SU-DHL-6 (cell line): ENCODE measurements around the gene KSR1.

ENCODE experiments used
- H2AFZ ChIP-seq: fragments of 200-600 bp; sonication (generic); 2 replicates; pipeline ENCODE4 v1.6.1; 2014; ENCODE audit warnings: low read depth, mild to moderate bottlenecking, moderate library complexity, mixed read lengths, antibody characterized with exemption, low read length; ENCODE audit not compliant: severe bottlenecking
- H3F3A ChIP-seq: fragments of 200-600 bp; shearing (Covaris generic); 2 replicates; pipeline ENCODE4 v1.6.0; 2016; ENCODE audit warnings: antibody characterized with exemption, mild to moderate bottlenecking; ENCODE audit not compliant: insufficient read depth
- H3K27ac ChIP-seq: fragments of 200-600 bp; sonication (generic); 2 replicates; pipeline ENCODE4 v1.5.1; 2016; ENCODE audit warnings: low read depth, mild to moderate bottlenecking, low read length, moderate library complexity, mixed read lengths
- H3K27me3 ChIP-seq: fragments of 200-600 bp; sonication (generic), shearing (Covaris generic); 2 replicates; pipeline ENCODE4 v1.6.0; 2014; ENCODE audit warnings: mild to moderate bottlenecking, low read length
- H3K36me3 ChIP-seq: fragments of 200-600 bp; sonication (generic); 2 replicates; pipeline ENCODE4 v1.6.1; 2014; ENCODE audit warnings: mild to moderate bottlenecking, low read length, mixed read lengths
- H3K4me2 ChIP-seq: fragments of 300-600, 200-600 bp; shearing (Covaris generic), sonication (generic); 2 replicates; pipeline ENCODE4 v1.6.0; 2014; ENCODE audit warnings: low read length, low read depth, mild to moderate bottlenecking; ENCODE audit not compliant: poor library complexity, severe bottlenecking
- H3K4me3 ChIP-seq: fragments of 200-600 bp; sonication (generic); 2 replicates; pipeline ENCODE4 v1.5.1; 2014; ENCODE audit warnings: antibody characterized with exemption, low read length, mild to moderate bottlenecking, mixed read lengths; ENCODE audit not compliant: insufficient read depth, poor library complexity, severe bottlenecking
- H3K79me2 ChIP-seq: fragments of 200-600 bp; sonication (generic); 2 replicates; pipeline ENCODE4 v1.6.1; 2014; ENCODE audit warnings: mild to moderate bottlenecking, low read length, moderate library complexity; ENCODE audit not compliant: insufficient read depth
- H3K9ac ChIP-seq: fragments of 200-600 bp; sonication (generic); 2 replicates; pipeline ENCODE4 v1.7.0; 2014; ENCODE audit warnings: mild to moderate bottlenecking, low read length
- H3K9me2 ChIP-seq: fragments of 200-600 bp; sonication (generic); replicated peaks from 2 replicates; pipeline ENCODE4 v1.6.1; 2014; ENCODE audit warnings: low read length; ENCODE audit not compliant: insufficient read depth
- H3K9me3 ChIP-seq: fragments of 200-600 bp; sonication (generic); 2 replicates; pipeline ENCODE4 v1.6.1; 2014; ENCODE audit warnings: low read length, mixed read lengths; ENCODE audit not compliant: insufficient read depth
- H4K20me1 ChIP-seq: fragments of 200-600 bp; sonication (generic); 2 replicates; pipeline ENCODE4 v1.6.1; 2014; ENCODE audit warnings: low read depth, mild to moderate bottlenecking, antibody characterized with exemption, low read length, moderate library complexity, mixed read lengths
- EZH2phosphoT487 ChIP-seq: fragments of 200-600 bp; sonication (generic), shearing (Covaris generic); conservative IDR thresholded peaks from 2 replicates; pipeline ENCODE4 v1.6.1; 2018; ENCODE audit warnings: mild to moderate bottlenecking, antibody characterized with exemption, low read length, moderate library complexity, mixed read lengths
- TF ChIP-seq, protein P1 (sequence below): fragments of 200-600 bp; sonication (generic); IDR thresholded peaks from one replicate; pipeline ENCODE4 v1.5.1; 2017; ENCODE audit warnings: antibody characterized with exemption, mild to moderate bottlenecking, low read length, moderate library complexity; ENCODE audit not compliant: insufficient read depth, poor library complexity, severe bottlenecking

KSR1 gene

DNA sequence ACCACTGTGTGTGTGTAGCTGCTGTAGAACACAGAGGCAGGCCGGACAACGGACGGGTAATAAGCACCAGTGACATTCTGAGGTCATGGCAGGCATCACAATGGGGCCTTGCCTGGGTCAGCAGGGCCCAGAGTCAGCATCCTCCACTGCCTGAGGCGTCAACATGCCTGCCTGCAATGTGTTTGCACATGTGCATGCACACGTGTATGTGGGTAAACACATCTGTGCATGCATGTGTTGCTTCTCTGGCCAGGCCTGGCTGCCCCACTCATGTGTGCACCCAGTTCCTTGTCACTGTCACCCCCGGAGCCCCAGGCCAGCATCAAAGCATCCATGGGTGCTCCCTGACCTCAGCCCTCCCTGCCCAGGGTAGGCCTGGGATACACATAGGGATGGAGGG lies 218.1 kb downstream of the KSR1 start:
- Histone ChIP-seq H3K27me3 (no peaks in the 10 kb centered on the region), H2AFZ (no peak overlapping the region)
- TF ChIP-seq, protein P1, sequence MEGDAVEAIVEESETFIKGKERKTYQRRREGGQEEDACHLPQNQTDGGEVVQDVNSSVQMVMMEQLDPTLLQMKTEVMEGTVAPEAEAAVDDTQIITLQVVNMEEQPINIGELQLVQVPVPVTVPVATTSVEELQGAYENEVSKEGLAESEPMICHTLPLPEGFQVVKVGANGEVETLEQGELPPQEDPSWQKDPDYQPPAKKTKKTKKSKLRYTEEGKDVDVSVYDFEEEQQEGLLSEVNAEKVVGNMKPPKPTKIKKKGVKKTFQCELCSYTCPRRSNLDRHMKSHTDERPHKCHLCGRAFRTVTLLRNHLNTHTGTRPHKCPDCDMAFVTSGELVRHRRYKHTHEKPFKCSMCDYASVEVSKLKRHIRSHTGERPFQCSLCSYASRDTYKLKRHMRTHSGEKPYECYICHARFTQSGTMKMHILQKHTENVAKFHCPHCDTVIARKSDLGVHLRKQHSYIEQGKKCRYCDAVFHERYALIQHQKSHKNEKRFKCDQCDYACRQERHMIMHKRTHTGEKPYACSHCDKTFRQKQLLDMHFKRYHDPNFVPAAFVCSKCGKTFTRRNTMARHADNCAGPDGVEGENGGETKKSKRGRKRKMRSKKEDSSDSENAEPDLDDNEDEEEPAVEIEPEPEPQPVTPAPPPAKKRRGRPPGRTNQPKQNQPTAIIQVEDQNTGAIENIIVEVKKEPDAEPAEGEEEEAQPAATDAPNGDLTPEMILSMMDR = no peak
- no peak for TF ChIP-seq EZH2phosphoT487

More for the DNA sequence above, 218.1 kb downstream of the KSR1 start:
- no peak overlapping the region for H3K27ac ChIP-seq
- H3K36me3 ChIP-seq = no peaks in the 10 kb centered on the region
- no peak overlapping the region for H3K9ac ChIP-seq
- H3K4me3 ChIP-seq = no peak overlapping the region
- H3F3A ChIP-seq = no peaks in the 10 kb centered on the region
- H4K20me1 ChIP-seq = no peaks in the 10 kb centered on the region
- H3K79me2 ChIP-seq = no peaks in the 10 kb centered on the region
- no peak overlapping the region for H3K4me2 ChIP-seq
- H3K9me2 ChIP-seq = no peaks in the 10 kb centered on the region
- H3K9me3 ChIP-seq = no peaks in the 10 kb centered on the region
